ENCODE results near the gene SFXN5. TPM values are rescaled to one million over a fixed set of nuclear protein-coding genes. Genes with fewer than 3 reads are reported as not detected.

SFXN5 gene
- total RNA-seq, 2 donors from 2014 or later: 12.8 to 23.2 TPM

DNA sequence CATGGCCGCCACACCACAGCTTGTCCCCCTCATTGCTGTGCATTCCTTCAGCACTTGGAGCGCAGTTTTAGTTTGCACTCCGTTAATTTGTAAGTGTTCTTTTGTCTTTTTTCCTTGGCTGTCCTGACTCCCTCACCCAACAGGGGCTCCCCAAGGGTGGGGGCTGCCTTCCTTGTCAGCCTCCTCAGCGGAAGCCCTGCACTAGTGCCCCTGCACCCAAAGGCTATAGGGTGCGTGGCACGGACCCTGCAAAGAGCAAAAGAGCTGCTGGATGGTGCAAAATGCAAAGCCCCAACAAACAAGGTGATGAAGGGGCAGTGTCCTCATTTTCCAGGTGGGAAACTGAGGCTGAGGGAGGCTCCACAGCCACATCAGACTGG lies 107.4 kb downstream of the SFXN5 start:
- no peaks in the 10 kb centered on the region for H3K27me3 ChIP-seq (replicated peaks; ENCODE audit: insufficient read depth)
- WGBS: 94% methylated on average over 6 of the region's 6 CpGs
- H3K4me1 ChIP-seq (replicated peaks): no peaks in the 10 kb centered on the region
- no peaks in the 10 kb centered on the region for H3K9me3 ChIP-seq
- DNase-seq (ENCODE audit: low spot score): no peak
- intact Hi-C loops (cut with DNase I): no loop called here
- H3K27ac ChIP-seq: no peak overlapping the region
- TF ChIP-seq POLR2AphosphoS5 (IDR thresholded peaks at IDR 0.05): no peak
- TF ChIP-seq, protein P1, sequence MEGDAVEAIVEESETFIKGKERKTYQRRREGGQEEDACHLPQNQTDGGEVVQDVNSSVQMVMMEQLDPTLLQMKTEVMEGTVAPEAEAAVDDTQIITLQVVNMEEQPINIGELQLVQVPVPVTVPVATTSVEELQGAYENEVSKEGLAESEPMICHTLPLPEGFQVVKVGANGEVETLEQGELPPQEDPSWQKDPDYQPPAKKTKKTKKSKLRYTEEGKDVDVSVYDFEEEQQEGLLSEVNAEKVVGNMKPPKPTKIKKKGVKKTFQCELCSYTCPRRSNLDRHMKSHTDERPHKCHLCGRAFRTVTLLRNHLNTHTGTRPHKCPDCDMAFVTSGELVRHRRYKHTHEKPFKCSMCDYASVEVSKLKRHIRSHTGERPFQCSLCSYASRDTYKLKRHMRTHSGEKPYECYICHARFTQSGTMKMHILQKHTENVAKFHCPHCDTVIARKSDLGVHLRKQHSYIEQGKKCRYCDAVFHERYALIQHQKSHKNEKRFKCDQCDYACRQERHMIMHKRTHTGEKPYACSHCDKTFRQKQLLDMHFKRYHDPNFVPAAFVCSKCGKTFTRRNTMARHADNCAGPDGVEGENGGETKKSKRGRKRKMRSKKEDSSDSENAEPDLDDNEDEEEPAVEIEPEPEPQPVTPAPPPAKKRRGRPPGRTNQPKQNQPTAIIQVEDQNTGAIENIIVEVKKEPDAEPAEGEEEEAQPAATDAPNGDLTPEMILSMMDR (IDR thresholded peaks at IDR 0.05): no peak
- TF ChIP-seq POLR2A (IDR thresholded peaks at IDR 0.05): no peak
- H3K4me3 ChIP-seq: no peak overlapping the region
- H3K36me3 ChIP-seq: no peaks in the 10 kb centered on the region

DNA sequence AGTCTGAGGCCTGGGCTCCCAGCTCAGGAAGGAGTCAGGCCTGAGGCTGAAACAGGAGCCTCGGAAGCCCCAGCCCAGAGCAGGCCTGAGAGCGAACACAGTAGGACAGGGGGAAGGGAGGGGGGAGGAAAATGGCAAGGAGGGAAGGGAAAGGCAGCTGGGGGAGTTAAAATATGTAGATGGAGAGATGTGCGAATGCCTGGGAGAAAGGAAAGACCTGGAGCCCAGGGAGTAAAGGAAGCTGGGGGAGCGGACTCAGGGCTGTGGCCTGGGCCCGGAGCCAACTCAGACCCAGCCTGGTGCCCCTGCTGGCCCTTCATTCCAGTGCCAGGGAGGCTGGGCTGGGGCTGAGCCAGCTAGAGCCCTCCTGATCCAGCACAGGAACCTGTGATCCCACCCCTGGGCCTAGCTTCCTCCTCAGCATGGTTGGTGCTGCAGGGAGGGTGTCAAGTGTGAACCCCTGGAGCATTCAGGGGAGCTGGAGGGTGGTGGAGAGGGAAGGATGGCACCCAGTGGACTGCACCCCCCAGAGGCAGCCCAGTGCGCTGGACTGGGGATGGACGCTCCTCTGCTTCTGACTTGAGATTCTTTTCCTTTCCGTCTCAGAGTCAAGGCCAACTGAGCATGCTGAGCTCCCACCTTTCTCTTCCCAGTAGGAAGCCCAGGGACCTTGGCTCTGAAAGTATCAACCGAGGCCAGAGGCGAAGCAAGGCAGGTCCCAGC lies 107.9 kb downstream of the SFXN5 start:
- Histone ChIP-seq H3K4me3 (no peak overlapping the region), H3K36me3 (no peaks in the 10 kb centered on the region), H3K27me3 (replicated peaks; ENCODE audit: insufficient read depth) (no peaks in the 10 kb centered on the region), H3K4me1 (replicated peaks) (no peaks in the 10 kb centered on the region), H3K27ac (no peak overlapping the region), H3K9me3 (no peaks in the 10 kb centered on the region)
- TF ChIP-seq, protein P1 (IDR thresholded peaks at IDR 0.05): no peak
- no peak for DNase-seq (ENCODE audit: low spot score)
- intact Hi-C loops (cut with DNase I): no loop called here
- 82% methylated on average over 10 of the region's 10 CpGs for WGBS

DNA sequence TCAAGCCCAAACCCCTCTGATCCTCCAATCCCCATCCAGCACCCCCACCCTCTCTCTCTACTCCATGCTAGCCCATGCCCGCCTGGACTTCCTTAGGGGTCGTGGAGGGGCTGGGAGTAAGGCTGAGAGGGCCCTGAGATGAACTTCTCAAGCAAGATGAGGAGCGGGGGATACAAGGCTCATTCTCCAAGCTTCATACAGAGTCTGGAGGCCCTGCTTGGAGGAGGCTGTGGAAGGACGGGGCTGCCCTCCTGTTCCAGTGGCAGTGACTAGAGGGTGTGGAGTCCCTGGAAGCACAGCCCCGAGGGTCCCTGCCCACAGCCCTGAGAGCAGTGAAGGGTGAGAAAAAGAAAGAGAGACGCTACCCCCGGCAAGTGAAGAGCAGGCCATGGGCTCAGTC lies 108.6 kb downstream of the SFXN5 start:
- no peaks in the 10 kb centered on the region for H3K9me3 ChIP-seq
- intact Hi-C loops (cut with DNase I): no loop called here
- 92% methylated on average over 7 of the region's 7 CpGs for WGBS

DNA sequence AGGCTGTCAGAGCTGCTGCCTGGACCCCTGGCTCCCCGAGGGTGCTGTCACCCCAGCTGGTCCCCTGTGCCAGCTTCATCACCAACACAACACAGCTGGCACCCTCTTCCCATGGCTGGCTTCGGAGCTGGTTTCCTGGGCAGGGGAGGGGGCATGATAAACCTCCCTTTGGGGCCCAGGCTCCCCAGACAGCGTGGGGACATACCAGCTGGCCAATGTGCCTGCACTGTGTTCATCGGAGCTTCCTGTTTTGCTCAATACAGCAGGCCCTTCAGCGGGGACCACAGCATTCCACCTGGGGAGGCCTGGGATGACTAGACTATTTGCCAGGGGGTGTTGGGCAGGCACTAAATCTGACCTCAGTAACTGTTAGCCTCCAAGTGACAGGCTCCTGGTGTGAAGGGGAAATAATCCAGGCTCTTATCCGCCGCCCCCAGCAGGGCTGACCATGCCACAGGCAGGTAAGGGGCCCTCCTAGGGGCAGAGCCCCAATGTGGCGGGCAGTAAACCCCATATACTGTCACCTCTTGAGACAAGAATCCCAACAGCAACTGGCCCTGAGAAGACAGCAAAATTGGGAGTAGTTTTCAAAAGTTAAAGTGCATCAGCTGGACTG lies 109.6 kb downstream of the SFXN5 start:
- 86% methylated on average over 8 of the region's 8 CpGs for WGBS
- H3K36me3 ChIP-seq: no peaks in the 10 kb centered on the region
- H3K27me3 ChIP-seq (replicated peaks; ENCODE audit: insufficient read depth): no peaks in the 10 kb centered on the region
- no peak overlapping the region for H3K27ac ChIP-seq
- TF ChIP-seq, protein P1 (IDR thresholded peaks at IDR 0.05): no peak
- TF ChIP-seq POLR2AphosphoS5 (IDR thresholded peaks at IDR 0.05): no peak
- TF ChIP-seq POLR2A (IDR thresholded peaks at IDR 0.05): no peak
- intact Hi-C loops (cut with DNase I): no loop called here
- H3K4me1 ChIP-seq (replicated peaks): no peaks in the 10 kb centered on the region
- no peak overlapping the region for H3K4me3 ChIP-seq
- no peaks in the 10 kb centered on the region for H3K9me3 ChIP-seq
- DNase-seq (ENCODE audit: low spot score): no peak

More for the DNA sequence above, 108.6 kb downstream of the SFXN5 start:
- H3K36me3 ChIP-seq: no peaks in the 10 kb centered on the region
- no peak overlapping the region for H3K4me3 ChIP-seq
- no peaks in the 10 kb centered on the region for H3K4me1 ChIP-seq (replicated peaks)
- TF ChIP-seq POLR2AphosphoS5 (IDR thresholded peaks at IDR 0.05) (no peak), POLR2A (IDR thresholded peaks at IDR 0.05) (no peak)
- TF ChIP-seq, protein P1 (IDR thresholded peaks at IDR 0.05): no peak
- H3K27me3 ChIP-seq (replicated peaks; ENCODE audit: insufficient read depth): no peaks in the 10 kb centered on the region
- DNase-seq (ENCODE audit: low spot score): no peak
- H3K27ac ChIP-seq: no peak overlapping the region

Measured in prostate gland (tissue), 2 donors.